Measurements from ENCODE around the gene PHACTR3. TPM values are rescaled to one million over a fixed set of nuclear protein-coding genes. Genes with fewer than 3 reads are reported as not detected.

The PHACTR3 gene
- total RNA-seq, 1 donor from 2014 or later: not detected

DNA sequence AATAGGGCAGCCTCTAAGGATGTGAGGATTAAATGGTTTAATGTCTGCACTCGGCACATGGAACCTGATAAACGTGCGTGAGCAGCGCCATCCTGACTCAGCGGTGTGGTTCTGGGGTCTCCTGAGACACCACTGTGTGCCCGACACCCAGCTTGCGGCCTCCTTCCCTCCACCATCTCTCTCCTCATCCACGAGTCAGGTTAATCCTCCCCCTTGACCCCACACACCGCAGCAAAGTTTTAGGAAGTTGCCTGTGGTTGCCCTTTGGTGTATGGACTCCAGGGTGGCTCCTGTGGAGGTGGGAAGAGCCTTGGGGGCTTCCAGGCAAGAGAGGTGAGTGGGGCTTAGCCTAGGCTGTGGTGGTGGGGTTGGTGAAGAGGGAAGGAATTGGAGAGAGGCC, 68.2 kb downstream of the PHACTR3 start:
- Mint-ChIP-seq H3K4me3 (ENCODE audit: unreplicated experiment) (no peak overlapping the region), H3K27ac (ENCODE audit: unreplicated experiment) (no peak overlapping the region), H3K4me1 (ENCODE audit: low read depth) (no peaks in the 10 kb centered on the region), H3K27me3 (ENCODE audit: low read depth) (peaks cover 20% of the 10 kb centered on the region), H3K36me3 (ENCODE audit: low read depth) (no peaks in the 10 kb centered on the region), H3K9me3 (ENCODE audit: low read depth) (peaks cover 2% of the 10 kb centered on the region)
- no peak for DNase-seq (ENCODE audit: low spot score)
- TF ChIP-seq, protein P1, sequence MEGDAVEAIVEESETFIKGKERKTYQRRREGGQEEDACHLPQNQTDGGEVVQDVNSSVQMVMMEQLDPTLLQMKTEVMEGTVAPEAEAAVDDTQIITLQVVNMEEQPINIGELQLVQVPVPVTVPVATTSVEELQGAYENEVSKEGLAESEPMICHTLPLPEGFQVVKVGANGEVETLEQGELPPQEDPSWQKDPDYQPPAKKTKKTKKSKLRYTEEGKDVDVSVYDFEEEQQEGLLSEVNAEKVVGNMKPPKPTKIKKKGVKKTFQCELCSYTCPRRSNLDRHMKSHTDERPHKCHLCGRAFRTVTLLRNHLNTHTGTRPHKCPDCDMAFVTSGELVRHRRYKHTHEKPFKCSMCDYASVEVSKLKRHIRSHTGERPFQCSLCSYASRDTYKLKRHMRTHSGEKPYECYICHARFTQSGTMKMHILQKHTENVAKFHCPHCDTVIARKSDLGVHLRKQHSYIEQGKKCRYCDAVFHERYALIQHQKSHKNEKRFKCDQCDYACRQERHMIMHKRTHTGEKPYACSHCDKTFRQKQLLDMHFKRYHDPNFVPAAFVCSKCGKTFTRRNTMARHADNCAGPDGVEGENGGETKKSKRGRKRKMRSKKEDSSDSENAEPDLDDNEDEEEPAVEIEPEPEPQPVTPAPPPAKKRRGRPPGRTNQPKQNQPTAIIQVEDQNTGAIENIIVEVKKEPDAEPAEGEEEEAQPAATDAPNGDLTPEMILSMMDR (IDR thresholded peaks at IDR 0.05): no peak

DNA sequence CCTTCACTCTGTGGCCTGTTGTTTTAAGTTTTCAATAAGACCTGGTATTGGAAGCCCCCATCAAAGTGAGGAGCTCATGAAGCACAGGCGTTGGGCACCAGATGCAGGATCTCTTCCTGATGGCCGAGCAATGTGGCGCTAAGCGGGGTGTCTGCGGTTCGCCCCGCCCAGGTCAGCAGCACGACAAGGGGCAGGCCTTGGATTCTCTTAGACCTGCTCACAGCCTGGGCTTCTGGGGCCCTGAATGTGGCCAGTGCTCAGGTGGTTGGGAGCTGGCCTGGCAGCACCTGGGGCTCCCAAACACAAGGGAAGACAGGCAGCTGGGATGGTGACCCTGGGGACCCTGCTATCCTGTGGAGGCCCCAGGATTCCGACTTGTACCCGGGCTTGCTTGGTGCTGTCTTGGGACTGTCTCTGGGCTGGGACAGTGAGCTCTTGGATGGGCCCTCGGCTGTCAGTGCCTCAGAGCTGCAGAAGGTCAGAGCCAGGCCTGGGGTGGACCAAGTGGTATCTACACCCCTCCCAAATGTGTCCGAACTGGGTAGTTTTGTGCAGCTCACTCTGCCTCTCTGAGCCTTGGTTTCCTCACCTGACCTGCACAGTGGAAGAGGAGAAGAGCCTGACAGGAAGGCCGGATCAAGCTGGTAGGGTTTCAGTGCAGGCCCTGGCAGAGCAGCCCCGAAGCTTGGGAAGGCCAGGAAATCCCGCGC, 69.1 kb downstream of the PHACTR3 start:
- DNase-seq (ENCODE audit: low spot score): no peak
- peaks cover 2% of the 10 kb centered on the region for H3K9me3 Mint-ChIP-seq (ENCODE audit: low read depth)

DNA sequence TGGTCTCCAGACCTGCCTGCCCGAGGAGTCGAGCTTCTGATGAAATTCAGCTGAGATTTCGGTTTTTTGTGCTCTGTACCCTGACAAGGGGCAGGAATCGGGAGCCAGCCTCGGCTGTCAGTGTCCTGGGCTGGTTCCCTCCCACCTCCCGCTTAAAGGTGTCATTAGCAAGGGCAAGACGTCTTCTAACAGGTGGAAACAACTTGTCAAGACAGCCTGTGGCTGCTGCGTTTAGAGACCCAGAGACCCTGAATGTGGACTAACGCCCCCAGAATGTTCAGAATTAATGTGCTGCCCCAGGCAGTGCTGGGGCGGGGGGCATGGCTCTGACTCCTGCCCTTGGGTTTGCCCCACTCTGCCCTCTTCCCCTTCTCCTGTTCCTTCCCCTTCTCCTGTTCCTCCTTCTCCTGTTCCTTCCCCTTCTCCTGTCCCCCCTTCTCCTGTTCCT, 69.7 kb downstream of the PHACTR3 start:
- TF ChIP-seq, protein P1 (IDR thresholded peaks at IDR 0.05): no peak
- no peaks in the 10 kb centered on the region for H3K4me1 Mint-ChIP-seq (ENCODE audit: low read depth)
- no peaks in the 10 kb centered on the region for H3K36me3 Mint-ChIP-seq (ENCODE audit: low read depth)
- H3K9me3 Mint-ChIP-seq (ENCODE audit: low read depth): peaks cover 2% of the 10 kb centered on the region
- H3K27me3 Mint-ChIP-seq (ENCODE audit: low read depth): peaks cover 31% of the 10 kb centered on the region
- DNase-seq (ENCODE audit: low spot score): no peak
- H3K4me3 Mint-ChIP-seq (ENCODE audit: unreplicated experiment): no peak overlapping the region
- H3K27ac Mint-ChIP-seq (ENCODE audit: unreplicated experiment): no peak overlapping the region

More for the DNA sequence above, 69.1 kb downstream of the PHACTR3 start:
- peaks cover 28% of the 10 kb centered on the region for H3K27me3 Mint-ChIP-seq (ENCODE audit: low read depth)
- no peak overlapping the region for H3K4me3 Mint-ChIP-seq (ENCODE audit: unreplicated experiment)
- H3K27ac Mint-ChIP-seq (ENCODE audit: unreplicated experiment): no peak overlapping the region
- H3K4me1 Mint-ChIP-seq (ENCODE audit: low read depth): no peaks in the 10 kb centered on the region
- TF ChIP-seq, protein P1 (IDR thresholded peaks at IDR 0.05): no peak
- no peaks in the 10 kb centered on the region for H3K36me3 Mint-ChIP-seq (ENCODE audit: low read depth)

GRCh38 chr20:59676126-59676850, 71.9 kb downstream of the PHACTR3 start:
- DNase-seq (ENCODE audit: low spot score): no peak
- Mint-ChIP-seq H3K4me3 (ENCODE audit: unreplicated experiment) (no peak overlapping the region), H3K27ac (ENCODE audit: unreplicated experiment) (no peak overlapping the region), H3K27me3 (ENCODE audit: low read depth) (peaks cover 32% of the 10 kb centered on the region), H3K36me3 (ENCODE audit: low read depth) (no peaks in the 10 kb centered on the region), H3K4me1 (ENCODE audit: low read depth) (no peaks in the 10 kb centered on the region), H3K9me3 (ENCODE audit: low read depth) (peaks cover 2% of the 10 kb centered on the region)
- TF ChIP-seq, protein P1 (IDR thresholded peaks at IDR 0.05): no peak

DNA sequence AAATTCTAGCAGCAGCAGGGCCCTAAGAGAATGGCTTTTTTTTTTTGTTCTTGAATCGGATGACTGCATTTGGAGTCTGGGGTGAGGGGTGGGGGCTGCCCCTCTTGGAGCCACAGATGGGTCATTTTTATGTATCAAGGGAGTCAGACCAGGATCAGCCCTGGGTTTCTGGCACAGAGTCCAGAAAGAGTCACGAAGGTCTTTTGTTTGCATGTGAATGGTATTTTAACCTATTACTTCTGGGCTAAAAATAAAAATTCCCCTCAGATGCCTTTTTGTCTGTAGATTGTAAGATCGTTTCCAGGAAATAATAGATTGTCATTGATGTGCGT, 72.5 kb downstream of the PHACTR3 start:
- peaks cover 32% of the 10 kb centered on the region for H3K27me3 Mint-ChIP-seq (ENCODE audit: low read depth)
- no peak for DNase-seq (ENCODE audit: low spot score)
- H3K36me3 Mint-ChIP-seq (ENCODE audit: low read depth): no peaks in the 10 kb centered on the region
- TF ChIP-seq, protein P1 (IDR thresholded peaks at IDR 0.05): no peak
- peaks cover 2% of the 10 kb centered on the region for H3K9me3 Mint-ChIP-seq (ENCODE audit: low read depth)
- H3K27ac Mint-ChIP-seq (ENCODE audit: unreplicated experiment): no peak overlapping the region
- no peaks in the 10 kb centered on the region for H3K4me1 Mint-ChIP-seq (ENCODE audit: low read depth)
- no peak overlapping the region for H3K4me3 Mint-ChIP-seq (ENCODE audit: unreplicated experiment)
